Measurements from ENCODE around the gene HOXD4. TPM values are rescaled to one million over a fixed set of nuclear protein-coding genes. Genes with fewer than 3 reads are reported as not detected.

The HOXD4 gene
- total RNA-seq, 1 experiment from 2014 or later, result not detected

- no peak for DNase-seq
- no peak for TF ChIP-seq CTCF (IDR thresholded peaks at IDR 0.05; ENCODE audit: unreplicated experiment)
- Mint-ChIP-seq H3K4me1 (ENCODE audit: low read depth, unreplicated experiment) (peaks cover 11% of the 10 kb centered on the region), H3K27me3 (ENCODE audit: unreplicated experiment) (no peaks in the 10 kb centered on the region), H3K4me3 (ENCODE audit: low read depth, unreplicated experiment) (no peak overlapping the region), H3K36me3 (ENCODE audit: insufficient read depth, unreplicated experiment) (no peaks in the 10 kb centered on the region), H3K9me3 (ENCODE audit: low read depth, unreplicated experiment) (no peaks in the 10 kb centered on the region), H3K27ac (ENCODE audit: unreplicated experiment) (no peak overlapping the region)
- CTCF ChIA-PET, result no interaction called here
- BruUV-seq (replicated peaks), result no TSS peak
- intact Hi-C loops (cut with micrococcal nuclease; ENCODE audit: unreplicated experiment), result loop anchor here (10.0 kb wide), 1 partner anchor 153 kb away; no protein-coding TSS in a partner anchor
These were observed 20.9 kb downstream of the HOXD4 start for GRCh38 chr2:176172007-176172894.

- Mint-ChIP-seq H3K27ac (ENCODE audit: unreplicated experiment) (no peak overlapping the region), H3K36me3 (ENCODE audit: insufficient read depth, unreplicated experiment) (no peaks in the 10 kb centered on the region), H3K4me1 (ENCODE audit: low read depth, unreplicated experiment) (peaks cover 11% of the 10 kb centered on the region), H3K4me3 (ENCODE audit: low read depth, unreplicated experiment) (no peak overlapping the region), H3K27me3 (ENCODE audit: unreplicated experiment) (no peaks in the 10 kb centered on the region), H3K9me3 (ENCODE audit: low read depth, unreplicated experiment) (no peaks in the 10 kb centered on the region)
- no peak for TF ChIP-seq CTCF (IDR thresholded peaks at IDR 0.05; ENCODE audit: unreplicated experiment)
- DNase-seq, result no peak
- no TSS peak for BruUV-seq (replicated peaks)
- CTCF ChIA-PET, result no interaction called here
- intact Hi-C loops (cut with micrococcal nuclease; ENCODE audit: unreplicated experiment), result loop anchor here (10.0 kb wide), 1 partner anchor 152 kb away; no protein-coding TSS in a partner anchor
These were observed 21.7 kb downstream of the HOXD4 start for GRCh38 chr2:176172895-176173566.

GRCh38 chr2:176173567-176174381, 22.4 kb downstream of the HOXD4 start:
- no peak for TF ChIP-seq CTCF (IDR thresholded peaks at IDR 0.05; ENCODE audit: unreplicated experiment)
- no peak overlapping the region for H3K27ac Mint-ChIP-seq (ENCODE audit: unreplicated experiment)
- no peak overlapping the region for H3K4me3 Mint-ChIP-seq (ENCODE audit: low read depth, unreplicated experiment)
- no peak for DNase-seq
- H3K27me3 Mint-ChIP-seq (ENCODE audit: unreplicated experiment), result peaks cover 1% of the 10 kb centered on the region
- intact Hi-C loops (cut with micrococcal nuclease; ENCODE audit: unreplicated experiment), result loop anchor here (10.0 kb wide), 1 partner anchor 151 kb away; no protein-coding TSS in a partner anchor
- CTCF ChIA-PET, result interaction anchor here (0.9 kb wide), 1 partner anchor 380 kb away, joined by 3 read pairs; no protein-coding TSS in a partner anchor
- no peaks in the 10 kb centered on the region for H3K9me3 Mint-ChIP-seq (ENCODE audit: low read depth, unreplicated experiment)
- H3K36me3 Mint-ChIP-seq (ENCODE audit: insufficient read depth, unreplicated experiment), result no peaks in the 10 kb centered on the region
- BruUV-seq (replicated peaks), result no TSS peak
- peaks cover 11% of the 10 kb centered on the region for H3K4me1 Mint-ChIP-seq (ENCODE audit: low read depth, unreplicated experiment)

GRCh38 chr2:176174382-176174823, 23.1 kb downstream of the HOXD4 start:
- Mint-ChIP-seq H3K9me3 (ENCODE audit: low read depth, unreplicated experiment) (no peaks in the 10 kb centered on the region), H3K27ac (ENCODE audit: unreplicated experiment) (no peak overlapping the region), H3K4me1 (ENCODE audit: low read depth, unreplicated experiment) (peaks cover 11% of the 10 kb centered on the region), H3K27me3 (ENCODE audit: unreplicated experiment) (peaks cover 8% of the 10 kb centered on the region), H3K4me3 (ENCODE audit: low read depth, unreplicated experiment) (no peak overlapping the region), H3K36me3 (ENCODE audit: insufficient read depth, unreplicated experiment) (no peaks in the 10 kb centered on the region)
- TF ChIP-seq CTCF (IDR thresholded peaks at IDR 0.05; ENCODE audit: unreplicated experiment), result no peak
- CTCF ChIA-PET, result interaction anchor here (0.9 kb wide), 1 partner anchor 380 kb away, joined by 3 read pairs; no protein-coding TSS in a partner anchor
- DNase-seq, result no peak
- no TSS peak for BruUV-seq (replicated peaks)
- intact Hi-C loops (cut with micrococcal nuclease; ENCODE audit: unreplicated experiment), result loop anchor here (10.0 kb wide), 1 partner anchor 150 kb away; no protein-coding TSS in a partner anchor

Measured in Calu3 (cell line).